NCI-H446 (cell line): ENCODE results near the gene PCDHB16.

ENCODE experiments used
- DNase-seq, 2 experiments: peaks; one replicate each; lab custom pipeline; 2025; lab: John Stamatoyannopoulos, UW

PCDHB16 gene

DNA sequence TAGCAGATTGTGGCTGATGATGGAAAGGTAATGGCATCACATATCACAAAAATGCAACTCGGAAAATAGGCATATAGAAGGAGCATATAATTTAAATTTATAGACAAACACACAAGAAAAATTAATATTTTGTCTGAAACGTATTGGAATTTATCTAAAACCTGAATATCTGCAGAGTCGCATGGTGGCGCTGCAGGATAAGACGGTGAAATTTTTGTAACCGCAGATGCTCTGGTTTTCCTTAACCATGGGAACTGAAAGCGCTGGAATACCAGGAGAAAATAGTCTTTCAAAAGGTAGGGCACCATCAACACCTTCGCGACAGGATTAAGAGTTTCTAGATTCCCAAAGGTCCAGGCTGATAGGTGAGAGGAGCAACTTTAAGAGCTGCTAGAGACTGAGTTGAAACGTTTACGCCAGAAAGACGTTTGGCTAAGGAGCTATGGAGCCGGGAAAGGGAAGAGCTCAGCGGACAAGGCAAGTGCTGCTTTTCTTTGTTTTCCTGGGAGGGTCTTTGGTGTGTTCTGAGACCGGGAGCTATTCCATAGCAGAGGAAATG is 52.0 kb downstream of the PCDHB16 start:
- DNase-seq: no peak
